ENCODE data around the gene AKR1B1.
A peak's percentile ranks its signal among the peaks of the same experiment; 100 is the strongest.
"Not testable (repeated sequence)": the region's sequence is repeated elsewhere in the genome, so short reads cannot be mapped to it uniquely, and the experiment has no call there.

The AKR1B1 gene

GRCh38 chr7:134458806-134459698 is at the start of gene AKR1B1:
Gene AKR1B1, minus strand, starts transcription at chr7:134459100. Its CDS starts 38 bp downstream, at chr7:134459062.
- DNase-seq = peak; percentile 90

DNA sequence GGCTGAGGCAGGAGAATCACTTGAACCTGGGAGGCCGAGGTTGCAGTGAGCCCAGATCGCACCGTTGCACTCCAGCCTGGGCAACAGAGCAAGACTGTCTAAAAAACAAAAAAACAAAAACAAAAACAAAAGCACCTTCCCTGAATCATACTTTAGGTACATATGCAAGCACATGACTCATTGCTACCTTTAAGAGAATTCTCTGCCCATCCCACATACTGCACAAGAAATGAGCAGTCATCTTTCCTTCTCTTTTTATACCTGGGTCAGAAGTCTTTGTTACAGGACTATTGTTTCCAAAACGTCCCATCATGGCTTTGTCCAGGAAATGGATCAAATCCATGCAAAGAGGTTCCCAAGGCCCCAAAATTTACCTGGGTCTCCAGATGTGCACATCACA is 47.0 kb upstream of the AKR1B1 start:
- TF ChIP-seq POLR2A (IDR thresholded peaks at IDR 0.05; ENCODE audit: low read length) (no peak), GATA1 (IDR thresholded peaks at IDR 0.05; ENCODE audit: low read depth, low read length) (no peak)
- DNase-seq = no peak

More at GRCh38 chr7:134458806-134459698, at the start of gene AKR1B1:
- TF ChIP-seq GATA1 (IDR thresholded peaks at IDR 0.05; ENCODE audit: low read depth, low read length) = no peak
- TF ChIP-seq POLR2A (IDR thresholded peaks at IDR 0.05; ENCODE audit: low read length) = no peak

DNA sequence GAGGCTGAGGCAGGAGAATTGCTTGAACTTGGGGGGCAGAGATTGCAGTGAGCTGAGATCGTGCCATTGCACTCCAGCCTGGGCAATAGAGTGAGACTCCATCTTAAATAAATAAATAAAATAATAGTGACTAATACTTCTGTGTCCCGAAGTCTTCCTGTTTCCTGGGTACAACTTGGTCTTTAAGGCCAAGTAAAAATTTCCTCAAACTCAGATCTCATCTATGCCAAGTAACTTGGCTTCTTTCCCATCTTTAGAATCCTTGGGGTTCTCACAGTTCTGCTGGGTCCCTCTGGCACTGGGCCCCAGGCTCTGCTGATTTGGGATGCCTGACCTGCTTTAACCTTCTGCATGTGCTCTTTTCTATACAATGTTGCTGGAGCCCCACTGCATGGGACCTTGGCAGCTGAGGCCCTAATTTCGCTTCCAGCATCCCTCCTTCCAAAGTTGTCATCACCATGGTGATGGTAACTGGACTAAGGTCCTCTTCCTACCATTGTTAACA is 45.8 kb upstream of the AKR1B1 start:
- DNase-seq = no peak
- TF ChIP-seq POLR2A (IDR thresholded peaks at IDR 0.05; ENCODE audit: low read length) = no peak
- TF ChIP-seq GATA1 (IDR thresholded peaks at IDR 0.05; ENCODE audit: low read depth, low read length) = no peak

GRCh38 chr7:134502463-134503371 is 43.8 kb upstream of the AKR1B1 start:
- peak; percentile 53 to 66 for DNase-seq
- TF ChIP-seq GATA1 (IDR thresholded peaks at IDR 0.05; ENCODE audit: low read depth, low read length) (no peak), POLR2A (IDR thresholded peaks at IDR 0.05; ENCODE audit: low read length) (no peak)

- TF ChIP-seq GATA1 (IDR thresholded peaks at IDR 0.05; ENCODE audit: low read depth, low read length) = no peak
- no peak for TF ChIP-seq POLR2A (IDR thresholded peaks at IDR 0.05; ENCODE audit: low read length)
- no peak for DNase-seq
Observed at GRCh38 chr7:134500982-134501381, 42.1 kb upstream of the AKR1B1 start.

GRCh38 chr7:134500406-134500805 is 41.5 kb upstream of the AKR1B1 start:
- no peak for TF ChIP-seq GATA1 (IDR thresholded peaks at IDR 0.05; ENCODE audit: low read depth, low read length)
- no peak for TF ChIP-seq POLR2A (IDR thresholded peaks at IDR 0.05; ENCODE audit: low read length)
- no peak for DNase-seq

GRCh38 chr7:134495546-134495945 is 36.6 kb upstream of the AKR1B1 start:
- no peak for TF ChIP-seq GATA1 (IDR thresholded peaks at IDR 0.05; ENCODE audit: low read depth, low read length)
- TF ChIP-seq POLR2A (IDR thresholded peaks at IDR 0.05; ENCODE audit: low read length) = no peak
- no peak for DNase-seq

DNA sequence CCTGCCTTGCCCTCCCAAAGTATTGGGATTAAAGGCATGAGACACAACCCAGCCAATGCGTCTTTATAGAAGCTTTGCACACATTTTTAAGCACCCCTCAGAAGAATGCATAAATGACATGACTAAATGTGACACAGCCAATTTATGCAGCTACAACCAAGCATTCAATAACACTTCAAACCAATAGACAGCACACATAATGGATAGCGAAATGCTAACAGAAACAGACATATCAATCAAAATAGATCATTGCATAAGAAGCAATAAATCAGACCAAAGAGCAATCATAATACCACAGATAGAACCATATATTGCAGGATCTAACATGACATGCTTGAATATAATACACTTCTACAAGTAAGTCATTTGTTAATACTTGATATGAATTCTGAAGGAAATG is 34.2 kb upstream of the AKR1B1 start:
- no peak for TF ChIP-seq GATA1 (IDR thresholded peaks at IDR 0.05; ENCODE audit: low read depth, low read length)
- TF ChIP-seq POLR2A (IDR thresholded peaks at IDR 0.05; ENCODE audit: low read length) = no peak
- DNase-seq = no peak

- not testable (repeated sequence) for DNase-seq
Observed at GRCh38 chr7:134487721-134488120, 28.8 kb upstream of the AKR1B1 start.

- DNase-seq = peak; percentile 49 to 85
- TF ChIP-seq GATA1 (IDR thresholded peaks at IDR 0.05; ENCODE audit: low read depth, low read length) (no peak), POLR2A (IDR thresholded peaks at IDR 0.05; ENCODE audit: low read length) (no peak)
Observed at GRCh38 chr7:134485203-134485602, 26.3 kb upstream of the AKR1B1 start.

GRCh38 chr7:134483296-134483695 is 24.4 kb upstream of the AKR1B1 start:
- DNase-seq = no peak
- TF ChIP-seq GATA1 (IDR thresholded peaks at IDR 0.05; ENCODE audit: low read depth, low read length) (no peak), POLR2A (IDR thresholded peaks at IDR 0.05; ENCODE audit: low read length) (no peak)

DNA sequence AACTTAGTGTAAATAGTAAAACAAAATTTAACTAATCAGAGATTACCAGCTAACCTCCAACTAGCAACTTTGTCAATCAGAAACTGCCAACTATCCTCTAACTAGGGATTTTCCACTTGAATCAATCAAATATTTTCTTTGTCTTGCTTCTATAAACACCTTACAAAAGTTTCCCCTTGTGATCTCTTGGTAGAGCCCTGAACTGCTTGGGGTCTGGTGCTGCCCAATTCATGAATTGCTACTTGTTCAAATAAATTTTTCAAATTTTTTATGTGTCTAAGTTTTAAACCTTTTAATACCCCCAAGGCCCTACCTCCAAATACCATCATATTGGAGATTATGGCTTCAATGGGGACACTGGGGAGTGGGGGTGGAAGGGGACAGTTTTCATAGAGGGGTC is 24.0 kb upstream of the AKR1B1 start:
- no peak for TF ChIP-seq POLR2A (IDR thresholded peaks at IDR 0.05; ENCODE audit: low read length)
- TF ChIP-seq GATA1 (IDR thresholded peaks at IDR 0.05; ENCODE audit: low read depth, low read length) = no peak
- DNase-seq = no peak

- no peak for TF ChIP-seq GATA1 (IDR thresholded peaks at IDR 0.05; ENCODE audit: low read depth, low read length)
- TF ChIP-seq POLR2A (IDR thresholded peaks at IDR 0.05; ENCODE audit: low read length) = no peak
Observed at GRCh38 chr7:134481167-134481566, 22.3 kb upstream of the AKR1B1 start.

GRCh38 chr7:134480730-134481129 is 21.8 kb upstream of the AKR1B1 start:
- TF ChIP-seq GATA1 (IDR thresholded peaks at IDR 0.05; ENCODE audit: low read depth, low read length) = no peak
- no peak for TF ChIP-seq POLR2A (IDR thresholded peaks at IDR 0.05; ENCODE audit: low read length)
- DNase-seq = no peak

More at GRCh38 chr7:134481167-134481566, 22.3 kb upstream of the AKR1B1 start:
- DNase-seq = no peak

All from erythroblast (primary cell).